Measurements from ENCODE around the gene GPANK1. TPM values are rescaled to one million over a fixed set of nuclear protein-coding genes. Genes with fewer than 3 reads are reported as not detected.

The GPANK1 gene
- total and polyA plus RNA-seq, 2 of the 13 experiments (the other 11 are each of a cell fraction or from before 2014, with no cell fraction given), result 15.4 to 22.8 TPM

GRCh38 chr6:31702819-31703716 lies 38.3 kb upstream of the GPANK1 start, which contains the start of gene ABHD16A (continued):
- TF ChIP-seq E2F2 (CRISPR knock-in tag; IDR thresholded peaks at IDR 0.05; ENCODE audit: borderline replicate concordance) (0 out of 2 replicates have a peak, but pooled peaks have one; percentile 6), MXD1 (CRISPR knock-in tag; IDR thresholded peaks at IDR 0.05) (peak; percentile 71; the same call in 1 of the 2 replicates), ZBTB7A (CRISPR knock-in tag; IDR thresholded peaks at IDR 0.05) (no peak), THAP9 (CRISPR knock-in tag; IDR thresholded peaks at IDR 0.05; ENCODE audit: borderline replicate concordance) (peak; percentile 25; the same call in 1 of the 2 replicates), KDM6A (CRISPR knock-in tag; IDR thresholded peaks at IDR 0.05; ENCODE audit: low read depth) (no peak), ZNF589 (CRISPR knock-in tag; conservative IDR thresholded peaks at IDR 0.05) (0 out of 2 replicates have a peak, but pooled peaks have one; percentile 23), RNF2 (conservative IDR thresholded peaks at IDR 0.05; ENCODE audit: low read depth) (no peak), ZBTB43 (CRISPR knock-in tag; conservative IDR thresholded peaks at IDR 0.05) (no peak), PREB (CRISPR knock-in tag; IDR thresholded peaks at IDR 0.05) (no peak), FOXC1 (CRISPR knock-in tag; IDR thresholded peaks at IDR 0.05; ENCODE audit: borderline replicate concordance) (0 out of 2 replicates have a peak, but pooled peaks have one; percentile 69), MAZ (IDR thresholded peaks at IDR 0.05; ENCODE audit: borderline replicate concordance, low read depth, low read length) (peak; percentile 78), MAZ (CRISPR knock-in tag; IDR thresholded peaks at IDR 0.05; ENCODE audit: low read depth) (peak; percentile 69; the same call in 1 of the 2 replicates), IKZF5 (CRISPR knock-in tag; IDR thresholded peaks at IDR 0.05) (peak; percentile 90), ZNF720 (CRISPR knock-in tag; IDR thresholded peaks at IDR 0.05) (no peak), ZNF670 (CRISPR knock-in tag; IDR thresholded peaks at IDR 0.05; ENCODE audit: borderline replicate concordance) (peak; percentile 94), ZNF234 (CRISPR knock-in tag; conservative IDR thresholded peaks at IDR 0.05) (peak; percentile 90), MYC (CRISPR knock-in tag; IDR thresholded peaks at IDR 0.05; ENCODE audit: borderline replicate concordance) (no peak; the same call in 1 of the 2 replicates), ZNF747 (CRISPR knock-in tag; IDR thresholded peaks at IDR 0.05; ENCODE audit: borderline replicate concordance) (peak; percentile 79; the same call in 1 of the 2 replicates)

All from HepG2 (cell line).